CD8-positive, alpha-beta memory T cell (primary cell): ENCODE results near the gene NBPF19. TPM values are rescaled to one million over a fixed set of nuclear protein-coding genes. Genes with fewer than 3 reads are reported as not detected.
A peak's percentile ranks its signal among the peaks of the same experiment; 100 is the strongest.
"Not testable (repeated sequence)": the region's sequence is repeated elsewhere in the genome, so short reads cannot be mapped to it uniquely, and the experiment has no call there.

ENCODE experiments used
- CTCF ChIA-PET: fragments of 350-600 bp; sonication (Branson Sonifier 250); formaldehyde crosslinking; loops from one replicate; lab custom pipeline; 2021; ENCODE audit warnings: antibody characterized with exemption; lab: Charles Lee
- POLR2A ChIA-PET: fragments of 350-600 bp; sonication (Branson Sonifier 250); formaldehyde crosslinking; loops from one replicate; lab custom pipeline; 2021; ENCODE audit warnings: antibody characterized with exemption; lab: Charles Lee
- DNase-seq, 5 donors: peaks; one replicate each; pipeline versions ENCODE4 v3.0.0 to v3.0.0-alpha.2; 2020 to 2022; ENCODE audit warnings: mixed read lengths in 1 of 5
- H3K27ac ChIP-seq: one replicate; pipeline ENCODE4 v1.7.0; 2013; ENCODE audit warnings: low read depth, mild to moderate bottlenecking, low read length, moderate library complexity
- H3K27me3 ChIP-seq: 2 replicates; pipeline ENCODE4 v1.7.0; 2013; ENCODE audit warnings: low read length, mild to moderate bottlenecking; ENCODE audit not compliant: insufficient read depth, poor library complexity, severe bottlenecking
- H3K36me3 ChIP-seq: 2 replicates; pipeline ENCODE4 v1.7.0; 2013; ENCODE audit warnings: mild to moderate bottlenecking, low read length, moderate library complexity; ENCODE audit not compliant: insufficient read depth
- H3K4me1 ChIP-seq: 2 replicates; pipeline ENCODE4 v1.7.0; 2013; ENCODE audit warnings: mild to moderate bottlenecking, low read length, moderate library complexity; ENCODE audit not compliant: insufficient read depth
- H3K4me3 ChIP-seq: 2 replicates; pipeline ENCODE4 v1.7.0; 2013; ENCODE audit warnings: mild to moderate bottlenecking, low read length
- H3K9me3 ChIP-seq: 2 replicates; pipeline ENCODE4 v1.7.0; 2013; ENCODE audit warnings: mild to moderate bottlenecking, low read length
- H3K27ac Mint-ChIP-seq, 8 donors: one replicate each; pipeline ENCODE4 v1.8.0; 2020 to 2021; ENCODE audit warnings: mixed read lengths in 8 of 8, mild to moderate bottlenecking in 6 of 8, inconsistent platforms in 3 of 8, moderate library complexity in 3 of 8
- H3K27me3 Mint-ChIP-seq, 2 donors: one replicate each; pipeline ENCODE4 v1.8.0; 2020 to 2021; ENCODE audit warnings: mixed read lengths in 2 of 2, mild to moderate bottlenecking in 1 of 2, moderate library complexity in 1 of 2
- H3K36me3 Mint-ChIP-seq, 3 donors: one replicate each; pipeline ENCODE4 v1.8.0; 2020 to 2021; ENCODE audit warnings: mixed read lengths in 3 of 3, inconsistent platforms in 1 of 3, mild to moderate bottlenecking in 1 of 3
- H3K4me1 Mint-ChIP-seq, 3 donors: one replicate each; pipeline ENCODE4 v1.8.0; 2020 to 2021; ENCODE audit warnings: mixed read lengths in 3 of 3, inconsistent platforms in 1 of 3, mild to moderate bottlenecking in 1 of 3
- H3K4me3 Mint-ChIP-seq, 7 donors: one replicate each; pipeline ENCODE4 v1.8.0; 2020 to 2021; ENCODE audit warnings: mixed read lengths in 7 of 7, mild to moderate bottlenecking in 6 of 7, moderate library complexity in 4 of 7, inconsistent platforms in 2 of 7
- H3K9me3 Mint-ChIP-seq, 5 donors: one replicate each; pipeline ENCODE4 v1.8.0; 2020 to 2022; ENCODE audit warnings: mixed read lengths in 5 of 5, mild to moderate bottlenecking in 3 of 5, moderate library complexity in 2 of 5, inconsistent platforms in 1 of 5
- polyA plus RNA-seq: library from polyadenylated mRNA; unstranded; fragments of 300-500 nt; fragmentation: Illumina TruSeq; gene quantifications from one replicate; pipeline ENCODE4 v1.2.3, GENCODE V29; 2021
- total RNA-seq, 2 experiments: library from RNA; stranded (reverse); gene quantifications; one replicate each; pipeline ENCODE4 v1.2.3, GENCODE V29; 2021

The NBPF19 gene
- total and polyA plus RNA-seq, 3 experiments from 2014 or later: 4.9 to 16.6 (median 15.6) TPM

GRCh38 chr1:149572763-149573162 lies 97.9 kb downstream of the NBPF19 start:
- H3K9me3 ChIP-seq, H3K27ac ChIP-seq, H3K9me3 Mint-ChIP-seq, H3K4me3 Mint-ChIP-seq, H3K4me1 Mint-ChIP-seq, H3K4me1 ChIP-seq, DNase-seq, H3K27me3 ChIP-seq, H3K36me3 ChIP-seq, CTCF ChIA-PET, H3K27me3 Mint-ChIP-seq, H3K36me3 Mint-ChIP-seq, POLR2A ChIA-PET, H3K4me3 ChIP-seq: not testable (repeated sequence)
- H3K27ac Mint-ChIP-seq: peak overlapping the region in 1 of 8 donors; percentile 36

GRCh38 chr1:149585592-149585991 lies 110.7 kb downstream of the NBPF19 start:
- H3K36me3 Mint-ChIP-seq, CTCF ChIA-PET, H3K36me3 ChIP-seq, POLR2A ChIA-PET, H3K27me3 ChIP-seq, H3K9me3 ChIP-seq, H3K4me3 ChIP-seq, H3K4me1 ChIP-seq, H3K27ac ChIP-seq, H3K27me3 Mint-ChIP-seq, H3K9me3 Mint-ChIP-seq: not testable (repeated sequence)
- H3K4me3 Mint-ChIP-seq: peak overlapping the region in 6 of 7 donors; percentile 23 to 59 (median 44)
- DNase-seq: peak; percentile 19 to 81 (median 77)
- H3K4me1 Mint-ChIP-seq: peaks cover 4 to 10% (median 7%) of the 10 kb centered on the region in 3 donors
- H3K27ac Mint-ChIP-seq: peak overlapping the region in 3 of 8 donors; percentile 52 to 63 (median 61)

Other genes starting within 250 kb of the NBPF19 start
- 1 to 10 TPM in 1 of 2 experiments, under 1 TPM in 1; 0.64 to 1.5 TPM for gene PPIAL4C, start 108.8 kb downstream of the NBPF19 start, total RNA-seq
- not detected for gene PPIAL4C, start 108.8 kb downstream of the NBPF19 start, polyA plus RNA-seq